DMS53 treated with DMSO at 0.1 percent for 48 hours (cell line): Measurements from ENCODE around the gene ABO.
"Not testable (repeated sequence)": the region's sequence is repeated elsewhere in the genome, so short reads cannot be mapped to it uniquely, and the experiment has no call there.

Experiments used
- DNase-seq: peaks from one replicate; lab custom pipeline; 2025; ENCODE audit not compliant: unreplicated experiment; lab: John Stamatoyannopoulos, UW

ABO gene

DNA sequence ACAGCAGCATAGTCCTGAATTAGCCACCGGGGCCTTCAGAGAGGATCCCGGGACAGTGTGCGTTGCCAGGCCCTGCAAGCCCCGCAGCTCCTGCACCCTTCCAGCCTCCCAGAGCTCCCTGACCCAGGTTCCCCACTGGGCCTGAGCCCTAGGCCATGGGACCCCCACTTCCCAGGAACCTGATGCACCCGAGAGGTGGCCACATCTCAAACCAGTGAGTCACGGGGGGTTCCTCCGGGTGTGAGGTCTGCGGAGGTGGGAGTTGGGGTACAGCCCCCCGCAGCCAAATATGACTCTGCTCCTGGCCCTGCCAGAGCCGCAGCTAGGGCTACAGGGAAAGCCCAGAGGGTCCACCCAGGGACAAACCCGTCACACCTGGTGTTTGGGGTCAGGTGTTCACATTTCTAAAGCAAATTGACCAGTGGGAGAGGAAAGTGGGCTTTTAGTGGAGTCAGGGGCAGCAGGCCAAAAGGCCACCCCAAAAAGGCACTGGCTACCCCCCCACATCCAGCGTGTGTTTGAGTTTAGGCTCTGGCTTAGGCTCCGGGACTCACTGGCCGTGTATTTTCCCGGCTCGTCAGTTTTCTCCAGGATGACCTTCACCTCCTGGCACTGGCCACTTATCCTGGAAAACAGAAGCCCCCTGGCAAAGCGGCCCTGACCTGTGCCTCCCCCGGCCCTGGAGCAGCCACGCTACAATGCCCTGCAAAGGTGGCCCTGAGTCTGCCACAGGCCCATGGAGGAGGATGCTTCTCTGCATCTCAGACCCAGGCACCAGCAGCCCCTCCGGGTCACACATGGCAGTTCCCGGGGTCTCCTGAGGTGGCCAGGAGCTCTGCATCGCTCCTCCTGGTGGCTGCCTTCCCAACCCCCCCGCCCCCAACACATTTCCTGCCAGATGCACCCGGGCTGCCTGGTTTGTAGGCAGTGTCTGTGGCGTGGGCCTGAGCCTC lies 48.5 kb downstream of the ABO start:
- no peak for DNase-seq

GRCh38 chr9:133225171-133226011 lies 49.6 kb downstream of the ABO start:
- no peak for DNase-seq

DNA sequence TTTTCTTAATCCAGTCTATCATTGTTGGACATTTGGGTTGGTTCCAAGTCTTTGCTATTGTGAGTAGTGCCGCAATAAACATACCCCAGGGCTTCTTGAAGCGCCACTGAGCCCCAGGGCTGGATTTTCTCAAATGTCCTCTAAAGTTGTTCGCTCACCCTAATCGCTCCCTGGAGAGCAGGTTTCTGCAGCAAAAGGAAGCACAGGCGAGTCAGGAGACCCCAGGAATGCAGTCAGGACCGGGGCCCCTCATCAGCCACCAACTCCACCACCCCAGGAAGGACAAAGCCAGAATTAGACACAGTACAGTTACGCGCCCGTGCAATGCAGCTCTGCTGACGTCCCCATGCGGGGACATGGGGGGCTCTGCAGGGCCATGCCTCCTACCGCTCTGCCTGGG lies 50.2 kb downstream of the ABO start:
- DNase-seq: no peak

GRCh38 chr9:133223159-133223756 lies 51.7 kb downstream of the ABO start:
- not testable (repeated sequence) for DNase-seq

DNA sequence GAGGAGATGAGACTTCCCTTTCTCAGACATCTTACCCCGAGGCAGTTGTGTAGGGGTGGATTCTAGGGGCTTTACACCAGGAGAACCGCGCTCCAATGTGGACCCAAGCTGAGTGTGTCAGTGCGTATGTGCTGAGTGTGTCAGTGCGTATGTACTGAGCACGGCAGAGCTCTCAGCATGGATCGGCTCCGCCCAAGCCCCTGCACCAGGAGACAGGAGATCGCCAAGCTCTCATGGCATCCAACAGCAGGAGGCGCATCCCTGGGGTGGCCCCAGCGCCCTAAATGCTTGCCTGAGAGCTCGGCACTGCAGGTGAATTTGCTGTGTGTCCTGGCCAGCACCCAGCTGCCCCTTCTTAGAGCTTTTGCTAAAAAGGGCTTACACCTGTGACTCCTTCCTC lies 53.0 kb downstream of the ABO start:
- not testable (repeated sequence) for DNase-seq

GRCh38 chr9:133221177-133221809 lies 53.7 kb downstream of the ABO start:
- DNase-seq: no peak

DNA sequence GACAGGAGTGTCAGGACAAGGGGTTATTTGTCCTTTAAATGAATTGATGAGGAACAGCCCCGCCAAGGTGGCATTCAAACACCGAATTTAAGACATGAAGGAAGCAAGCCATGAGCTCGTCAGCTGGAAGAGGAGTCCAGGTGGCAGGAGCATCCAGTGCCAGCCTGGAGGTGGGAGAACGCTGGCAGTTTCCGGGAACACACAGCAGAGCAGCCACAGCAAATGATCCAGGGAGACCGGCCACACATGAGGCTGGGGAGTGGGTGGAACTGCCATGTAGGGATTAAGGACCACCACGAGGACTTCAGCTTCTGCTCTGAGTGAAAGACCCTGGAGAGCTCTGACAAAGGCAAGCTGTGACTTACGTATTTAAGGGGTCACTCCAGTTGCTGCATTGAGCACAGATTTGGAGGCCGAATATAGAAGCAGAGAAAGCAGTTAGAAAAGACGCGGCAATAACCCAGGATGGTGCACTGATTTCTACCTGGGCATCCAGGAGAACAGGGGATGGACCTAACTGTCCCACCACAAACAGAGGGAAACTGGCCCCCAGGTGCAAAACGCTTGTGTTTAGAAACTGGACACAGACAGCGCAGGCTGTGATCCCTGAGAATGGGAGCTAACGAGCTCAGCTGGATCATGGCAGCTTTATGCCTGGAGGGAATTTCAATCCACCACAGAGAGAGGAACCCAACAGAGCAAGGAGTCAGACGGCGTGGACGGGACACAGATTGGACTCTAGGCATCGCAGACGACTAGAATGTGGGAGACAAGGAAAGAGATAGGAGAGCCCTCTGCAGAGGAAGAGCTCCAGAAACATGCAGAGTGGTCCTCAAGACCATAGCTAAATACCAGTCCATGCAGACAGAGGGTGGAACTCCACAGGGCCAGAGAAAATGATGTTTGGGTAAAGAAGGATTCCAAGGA lies 56.7 kb downstream of the ABO start:
- DNase-seq: not testable (repeated sequence)

DNA sequence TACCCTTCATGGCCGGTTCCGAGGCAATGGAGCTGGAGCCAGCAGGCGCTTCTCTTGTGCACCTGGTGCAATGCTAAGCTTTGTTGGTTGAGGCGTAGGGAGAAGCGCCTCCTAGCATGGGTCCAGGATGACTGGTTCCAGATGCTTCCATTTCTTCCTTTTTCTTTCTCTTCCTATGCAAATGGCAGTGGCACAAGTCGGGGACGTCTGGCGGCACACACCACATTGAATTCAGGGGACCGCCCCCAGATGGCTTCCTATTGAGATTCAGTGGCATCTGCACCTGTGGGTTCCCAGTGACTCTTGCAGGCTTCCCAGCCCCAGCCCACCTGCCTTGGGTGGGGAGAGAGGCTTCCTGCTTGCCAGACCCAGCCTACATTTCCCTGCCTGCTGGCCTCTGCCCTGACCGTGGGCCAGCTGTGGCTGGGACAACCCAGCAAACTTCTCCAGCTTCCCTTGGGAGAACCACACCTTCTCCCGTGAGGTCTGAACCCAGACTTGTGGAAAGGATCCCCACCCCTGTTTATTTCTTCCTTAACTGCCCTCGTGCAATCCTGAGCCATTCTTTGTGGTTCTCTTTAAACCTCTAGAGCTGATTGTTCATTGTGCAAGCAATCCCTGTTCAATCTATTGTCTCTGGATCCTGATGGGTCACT lies 57.5 kb downstream of the ABO start:
- not testable (repeated sequence) for DNase-seq

- DNase-seq: not testable (repeated sequence)
Measured at GRCh38 chr9:133214276-133214675, 60.7 kb downstream of the ABO start.

- DNase-seq: no peak
Measured at GRCh38 chr9:133210609-133211008, 64.4 kb downstream of the ABO start.

- DNase-seq: no peak
Measured at GRCh38 chr9:133210202-133210532, 64.8 kb downstream of the ABO start.

DNA sequence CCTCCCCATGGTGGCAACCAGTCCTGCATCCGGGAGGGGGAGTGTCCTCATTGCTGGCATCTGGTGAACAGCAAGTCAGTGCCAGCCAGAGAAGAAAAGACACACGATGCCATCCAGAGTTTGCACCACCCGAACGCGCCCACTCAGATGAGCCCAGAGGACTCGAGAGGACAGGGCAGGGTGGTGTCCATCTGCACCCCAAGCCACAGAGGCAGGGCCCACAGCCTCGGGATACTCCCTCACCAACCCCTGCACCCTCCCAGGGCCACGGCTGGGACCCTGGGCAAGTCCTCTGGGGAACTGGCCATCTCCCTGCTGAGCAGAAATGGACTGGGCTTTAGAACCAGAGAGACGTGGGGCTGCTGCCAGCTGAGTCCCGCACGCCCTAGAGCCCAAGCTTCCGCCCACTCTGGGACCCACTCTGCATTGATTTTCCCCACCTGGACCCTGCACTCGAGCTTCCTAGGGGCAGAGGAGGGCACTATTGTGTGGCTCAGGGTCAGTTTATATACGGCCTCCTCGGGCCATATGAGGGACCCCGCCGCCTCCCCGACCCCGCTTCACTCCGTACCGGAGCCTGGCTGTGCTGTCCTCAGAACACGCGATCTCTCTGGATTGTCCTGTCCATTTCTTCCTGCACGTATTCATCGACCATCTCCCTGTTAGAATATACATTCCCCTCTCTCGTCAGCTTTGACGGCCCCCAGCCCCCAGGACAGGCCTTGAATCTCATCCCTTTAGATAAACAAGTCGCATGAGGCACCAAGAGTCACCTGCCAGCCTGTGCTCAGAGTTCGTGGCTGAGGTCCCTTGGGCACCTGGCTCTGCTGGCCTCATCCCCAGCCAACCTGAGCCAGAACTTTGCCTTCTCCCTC lies 65.4 kb downstream of the ABO start:
- not testable (repeated sequence) for DNase-seq

DNA sequence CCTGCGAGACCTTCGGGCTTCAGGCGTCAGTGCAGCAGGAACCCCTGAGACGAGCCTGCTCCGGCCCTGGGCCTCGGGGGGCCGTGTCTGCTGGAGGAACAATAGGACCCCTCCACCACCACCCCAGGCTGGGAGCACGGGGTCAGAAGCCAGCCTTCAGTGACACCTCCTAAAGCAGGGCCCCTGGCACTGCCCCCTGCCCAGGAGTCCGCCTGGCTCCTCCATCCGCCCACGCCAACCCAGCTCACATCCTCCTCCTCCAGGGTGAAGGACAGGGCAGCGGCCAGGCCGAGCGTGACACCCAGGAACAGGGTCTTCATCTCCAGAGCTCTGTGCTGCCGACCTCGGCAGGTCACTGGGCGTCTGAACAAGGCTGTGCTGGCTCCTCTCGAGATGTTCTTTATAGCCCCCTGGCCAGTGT lies 66.1 kb downstream of the ABO start, which contains the start of gene OBP2B:
Gene OBP2B (minus strand): TSS at position 371 of the 421 bp plus-strand sequence. CDS start 51 bp downstream, at position 320.
- not testable (repeated sequence) for DNase-seq

- DNase-seq: not testable (repeated sequence)
Measured at GRCh38 chr9:133208171-133208879, 66.7 kb downstream of the ABO start.

GRCh38 chr9:133207540-133208170 lies 67.3 kb downstream of the ABO start:
- no peak for DNase-seq

GRCh38 chr9:133207021-133207531 lies 67.9 kb downstream of the ABO start:
- no peak for DNase-seq
